ENCODE data around the gene ABCA2. TPM values are rescaled to one million over a fixed set of nuclear protein-coding genes. Genes with fewer than 3 reads are reported as not detected.

Gene ABCA2
- total RNA-seq, 1 experiment from 2014 or later: 114 TPM

DNA sequence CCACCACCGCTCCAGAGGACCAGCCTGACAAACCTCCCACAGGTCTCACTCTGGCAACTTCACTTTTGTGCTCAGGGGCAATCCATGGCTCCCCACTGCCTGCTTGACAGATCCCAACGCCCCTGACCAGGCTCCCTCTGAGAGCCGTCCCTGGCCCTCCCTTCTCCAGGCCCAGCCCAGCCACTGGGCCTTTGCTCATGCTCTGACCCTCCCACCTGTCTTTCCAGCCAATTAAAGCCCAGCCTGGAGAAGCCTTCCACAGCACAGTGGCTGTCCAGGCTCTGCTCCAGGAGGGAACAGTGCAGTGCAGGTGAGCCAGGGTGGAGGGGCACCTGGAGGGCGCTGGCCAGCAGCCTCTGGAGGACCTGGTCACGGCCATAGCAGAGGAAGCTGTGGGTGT, 22.5 kb upstream of the ABCA2 start:
- H2AFZ ChIP-seq (ENCODE audit: low read depth, low read length, poor library complexity, severe bottlenecking): no peak overlapping the region
- ChIA-PET RAD21 (ENCODE audit: low non-redundant PET in 1 of 2, low total read pairs in 2 of 2, uncharacterized antibody in 2 of 2, unreplicated experiment in 2 of 2) (no interaction called here), POLR2A (no interaction called here), CTCF (no interaction called here)
- H3K4me2 ChIP-seq (ENCODE audit: low read length): no peak overlapping the region
- no peaks in the 10 kb centered on the region for H3K79me2 ChIP-seq (ENCODE audit: insufficient read depth, low read length)
- ATAC-seq (no peak), DNase-seq (ENCODE audit: low read depth, low spot score) (no peak)
- no peaks in the 10 kb centered on the region for H4K20me1 ChIP-seq (ENCODE audit: insufficient read depth)
- H3K27ac ChIP-seq (ENCODE audit: low read depth, low read length): no peak overlapping the region
- no peaks in the 10 kb centered on the region for H3K9me3 ChIP-seq (ENCODE audit: control insufficient read depth in 1 of 2, insufficient read depth in 1 of 2, low read depth in 1 of 2, low read length in 2 of 2)
- no peak overlapping the region for H3K4me3 ChIP-seq (replicated peaks in 1 of 2; ENCODE audit: low read depth in 1 of 2, low read length in 2 of 2)
- no peaks in the 10 kb centered on the region for H3K27me3 ChIP-seq (ENCODE audit: insufficient read depth, low read length)
- no peak overlapping the region for H3K9ac ChIP-seq (ENCODE audit: low read length)
- no TSS peak for BruUV-seq (replicated peaks)
- no peaks in the 10 kb centered on the region for H3K36me3 ChIP-seq (ENCODE audit: control insufficient read depth in 1 of 2, insufficient read depth in 2 of 2, low read length in 2 of 2)
- no peaks in the 10 kb centered on the region for H3K9me2 ChIP-seq (ENCODE audit: insufficient read depth)
- intact Hi-C loops (cut with micrococcal nuclease): loop anchor here (1.0 kb wide), 1 partner anchor 14 kb away; no protein-coding TSS in a partner anchor
- TF ChIP-seq EGR1 (IDR thresholded peaks at IDR 0.05; ENCODE audit: low read depth) (no peak), FOSL1 (IDR thresholded peaks at IDR 0.05; ENCODE audit: low read depth) (no peak), ELF1 (IDR thresholded peaks at IDR 0.05; ENCODE audit: borderline replicate concordance, low read depth) (no peak), ZNF274 (IDR thresholded peaks at IDR 0.05; ENCODE audit: low read depth, low read length) (no peak), POLR2A (IDR thresholded peaks at IDR 0.05; ENCODE audit: borderline replicate concordance, extremely low read depth, insufficient read depth, insufficient read length) (no peak), TCF7L2 (IDR thresholded peaks at IDR 0.05; ENCODE audit: borderline replicate concordance, extremely low read depth, insufficient read depth, insufficient read length) (no peak)
- TF ChIP-seq, protein P1, sequence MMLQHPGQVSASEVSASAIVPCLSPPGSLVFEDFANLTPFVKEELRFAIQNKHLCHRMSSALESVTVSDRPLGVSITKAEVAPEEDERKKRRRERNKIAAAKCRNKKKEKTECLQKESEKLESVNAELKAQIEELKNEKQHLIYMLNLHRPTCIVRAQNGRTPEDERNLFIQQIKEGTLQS (IDR thresholded peaks at IDR 0.05): no peak
- peaks cover 14 to 34% of the 10 kb centered on the region in 2 experiments for H3K4me1 ChIP-seq (ENCODE audit: control insufficient read depth in 1 of 2, insufficient read depth in 2 of 2, low read length in 2 of 2)

DNA sequence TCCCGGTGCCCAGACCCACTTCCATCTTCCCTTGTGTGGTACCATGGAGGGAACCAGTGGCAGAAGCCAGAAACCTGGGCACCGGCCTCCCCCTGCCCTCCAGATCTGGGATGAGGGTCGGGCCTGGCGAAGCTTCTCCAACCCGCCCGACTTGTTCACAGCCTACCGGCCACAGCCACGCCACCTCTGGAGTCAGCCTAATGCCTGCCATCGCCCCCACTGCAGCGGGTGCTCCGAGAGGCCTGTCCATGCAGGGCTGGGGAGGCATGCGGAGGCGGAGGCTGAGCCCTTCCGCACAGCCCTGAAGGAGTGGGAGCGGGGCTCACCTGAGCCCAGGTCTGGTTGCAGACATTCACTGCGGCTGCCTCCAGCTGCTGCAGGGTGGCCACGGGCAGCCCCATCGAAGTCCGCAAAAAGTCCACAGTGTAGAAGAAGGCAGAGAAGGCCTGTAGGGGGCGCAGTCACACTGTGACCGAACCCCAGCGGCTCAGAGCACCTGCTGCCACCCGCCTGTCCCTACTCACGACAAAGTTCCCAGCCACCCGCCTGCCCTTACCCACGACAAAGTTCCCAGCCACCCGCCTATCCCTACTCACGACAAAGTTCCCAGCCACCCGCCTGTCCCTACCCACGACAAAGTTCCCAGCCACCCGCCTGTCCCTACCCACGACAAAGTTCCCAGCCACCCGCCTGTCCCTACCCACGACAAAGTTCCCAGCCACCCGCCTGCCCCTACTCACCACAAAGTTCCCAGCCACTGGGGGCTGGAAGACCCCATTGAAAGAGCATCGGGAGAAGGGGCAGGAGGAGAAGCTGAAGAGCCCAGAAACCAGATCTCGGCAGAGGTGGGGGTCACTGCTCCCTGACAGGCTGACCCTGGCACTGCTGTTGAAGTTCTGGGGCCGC, 21.8 kb upstream of the ABCA2 start:
- Histone ChIP-seq H3K27me3 (ENCODE audit: insufficient read depth, low read length) (no peaks in the 10 kb centered on the region), H3K9ac (ENCODE audit: low read length) (no peak overlapping the region), H3K4me3 (replicated peaks in 1 of 2; ENCODE audit: low read depth in 1 of 2, low read length in 2 of 2) (no peak overlapping the region), H3K36me3 (ENCODE audit: control insufficient read depth in 1 of 2, insufficient read depth in 2 of 2, low read length in 2 of 2) (no peaks in the 10 kb centered on the region), H2AFZ (ENCODE audit: low read depth, low read length, poor library complexity, severe bottlenecking) (no peak overlapping the region), H3K4me1 (ENCODE audit: control insufficient read depth in 1 of 2, insufficient read depth in 2 of 2, low read length in 2 of 2) (peaks cover 11 to 32% of the 10 kb centered on the region in 2 experiments), H3K9me2 (ENCODE audit: insufficient read depth) (no peaks in the 10 kb centered on the region), H4K20me1 (ENCODE audit: insufficient read depth) (no peaks in the 10 kb centered on the region), H3K27ac (ENCODE audit: low read depth, low read length) (no peak overlapping the region), H3K9me3 (ENCODE audit: control insufficient read depth in 1 of 2, insufficient read depth in 1 of 2, low read depth in 1 of 2, low read length in 2 of 2) (no peaks in the 10 kb centered on the region), H3K79me2 (ENCODE audit: insufficient read depth, low read length) (peaks cover 7% of the 10 kb centered on the region; the same call in 1 of the 2 replicates), H3K4me2 (ENCODE audit: low read length) (no peak overlapping the region)
- POLR2A ChIA-PET: no interaction called here
- ATAC-seq: peak; percentile 33
- BruUV-seq (replicated peaks): no TSS peak
- intact Hi-C loops (cut with micrococcal nuclease): loop anchor here (1.0 to 5.0 kb wide), 2 partner anchors 15 to 178 kb away; partner anchors contain the start of genes CYSRT1 and RNF224
- CTCF ChIA-PET: interaction anchor here (0.6 to 1.8 kb wide), 5 partner anchors 15 to 187 kb away, joined by 3 to 10 read pairs (median 5); no protein-coding TSS in a partner anchor
- RAD21 ChIA-PET (ENCODE audit: low non-redundant PET in 1 of 2, low total read pairs in 2 of 2, uncharacterized antibody in 2 of 2, unreplicated experiment in 2 of 2): no interaction called here
- no peak for DNase-seq (ENCODE audit: low read depth, low spot score)
- TF ChIP-seq, protein P2, sequence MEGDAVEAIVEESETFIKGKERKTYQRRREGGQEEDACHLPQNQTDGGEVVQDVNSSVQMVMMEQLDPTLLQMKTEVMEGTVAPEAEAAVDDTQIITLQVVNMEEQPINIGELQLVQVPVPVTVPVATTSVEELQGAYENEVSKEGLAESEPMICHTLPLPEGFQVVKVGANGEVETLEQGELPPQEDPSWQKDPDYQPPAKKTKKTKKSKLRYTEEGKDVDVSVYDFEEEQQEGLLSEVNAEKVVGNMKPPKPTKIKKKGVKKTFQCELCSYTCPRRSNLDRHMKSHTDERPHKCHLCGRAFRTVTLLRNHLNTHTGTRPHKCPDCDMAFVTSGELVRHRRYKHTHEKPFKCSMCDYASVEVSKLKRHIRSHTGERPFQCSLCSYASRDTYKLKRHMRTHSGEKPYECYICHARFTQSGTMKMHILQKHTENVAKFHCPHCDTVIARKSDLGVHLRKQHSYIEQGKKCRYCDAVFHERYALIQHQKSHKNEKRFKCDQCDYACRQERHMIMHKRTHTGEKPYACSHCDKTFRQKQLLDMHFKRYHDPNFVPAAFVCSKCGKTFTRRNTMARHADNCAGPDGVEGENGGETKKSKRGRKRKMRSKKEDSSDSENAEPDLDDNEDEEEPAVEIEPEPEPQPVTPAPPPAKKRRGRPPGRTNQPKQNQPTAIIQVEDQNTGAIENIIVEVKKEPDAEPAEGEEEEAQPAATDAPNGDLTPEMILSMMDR (IDR thresholded peaks at IDR 0.05 in 2 of 3, conservative IDR thresholded peaks at IDR 0.05 in 1 of 3; ENCODE audit: borderline replicate concordance in 1 of 3, insufficient read depth in 1 of 3, low read depth in 2 of 3, low read length in 2 of 3): peak in 2 of 3 experiments; percentile 58 to 63; a peak in 4 of 6 replicates
- TF ChIP-seq SIN3A (IDR thresholded peaks at IDR 0.05; ENCODE audit: low read depth) (no peak), RAD21 (IDR thresholded peaks at IDR 0.05; ENCODE audit: low read depth) (no peak)
- TF ChIP-seq, protein P3, sequence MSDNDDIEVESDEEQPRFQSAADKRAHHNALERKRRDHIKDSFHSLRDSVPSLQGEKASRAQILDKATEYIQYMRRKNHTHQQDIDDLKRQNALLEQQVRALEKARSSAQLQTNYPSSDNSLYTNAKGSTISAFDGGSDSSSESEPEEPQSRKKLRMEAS (IDR thresholded peaks at IDR 0.05): no peak

All from HCT116 (cell line).